ENCODE results near the gene RNF8.

DNA sequence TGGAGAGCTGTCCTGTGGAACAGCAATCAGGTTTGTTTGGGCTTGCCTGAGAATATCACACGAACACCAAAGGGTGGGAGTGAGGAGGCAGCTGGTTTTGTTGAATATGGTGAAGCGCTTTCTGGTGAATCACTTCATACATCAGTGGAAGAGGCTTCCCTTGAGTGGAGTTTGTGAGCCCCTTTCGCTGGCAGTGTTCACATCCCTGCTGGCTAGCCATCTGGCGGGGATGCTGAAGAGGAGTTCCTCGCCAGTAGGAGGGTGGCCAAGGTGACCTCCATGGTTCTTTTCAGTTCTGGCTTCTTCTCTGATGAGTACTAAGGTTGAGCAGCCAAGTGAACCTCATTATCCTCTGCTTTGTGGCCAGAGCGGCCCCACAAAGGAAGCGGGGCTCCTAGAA is 37.7 kb upstream of the RNF8 start:
- TF ChIP-seq, protein P1, sequence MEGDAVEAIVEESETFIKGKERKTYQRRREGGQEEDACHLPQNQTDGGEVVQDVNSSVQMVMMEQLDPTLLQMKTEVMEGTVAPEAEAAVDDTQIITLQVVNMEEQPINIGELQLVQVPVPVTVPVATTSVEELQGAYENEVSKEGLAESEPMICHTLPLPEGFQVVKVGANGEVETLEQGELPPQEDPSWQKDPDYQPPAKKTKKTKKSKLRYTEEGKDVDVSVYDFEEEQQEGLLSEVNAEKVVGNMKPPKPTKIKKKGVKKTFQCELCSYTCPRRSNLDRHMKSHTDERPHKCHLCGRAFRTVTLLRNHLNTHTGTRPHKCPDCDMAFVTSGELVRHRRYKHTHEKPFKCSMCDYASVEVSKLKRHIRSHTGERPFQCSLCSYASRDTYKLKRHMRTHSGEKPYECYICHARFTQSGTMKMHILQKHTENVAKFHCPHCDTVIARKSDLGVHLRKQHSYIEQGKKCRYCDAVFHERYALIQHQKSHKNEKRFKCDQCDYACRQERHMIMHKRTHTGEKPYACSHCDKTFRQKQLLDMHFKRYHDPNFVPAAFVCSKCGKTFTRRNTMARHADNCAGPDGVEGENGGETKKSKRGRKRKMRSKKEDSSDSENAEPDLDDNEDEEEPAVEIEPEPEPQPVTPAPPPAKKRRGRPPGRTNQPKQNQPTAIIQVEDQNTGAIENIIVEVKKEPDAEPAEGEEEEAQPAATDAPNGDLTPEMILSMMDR (IDR thresholded peaks at IDR 0.05), result no peak
- TF ChIP-seq POLR2A (IDR thresholded peaks at IDR 0.05), result no peak

All from heart left ventricle (tissue), 13 donors.